Spleen (tissue), 13 donors: ENCODE measurements around the gene CALCB. TPM values are rescaled to one million over a fixed set of nuclear protein-coding genes. Genes with fewer than 3 reads are reported as not detected.
"Not testable (repeated sequence)": the region's sequence is repeated elsewhere in the genome, so short reads cannot be mapped to it uniquely, and the experiment has no call there.

ENCODE experiments used
- DNase-seq: peaks from one replicate; pipeline ENCODE4 v3.0.0-alpha.2; 2020
- H3K27ac ChIP-seq, 8 donors: fragments of 200-600 bp; sonication (generic) in 7 of 8; 1 replicate in 4 of 8; 2 replicates in 4 of 8; pipeline versions ENCODE4 v1.5.0 to v1.8.0; 2016 to 2021; ENCODE audit warnings: inconsistent platforms in 4 of 8, mild to moderate bottlenecking in 4 of 8, moderate library complexity in 1 of 8
- H3K27me3 ChIP-seq, 7 donors: fragments of 200-600 bp; sonication (generic) in 6 of 7; replicated peaks in 1 of 7; 1 replicate in 4 of 7; 2 replicates in 3 of 7; pipeline versions ENCODE4 v1.5.0 to v1.8.0; 2016 to 2021; ENCODE audit warnings: inconsistent platforms in 3 of 7, mild to moderate bottlenecking in 1 of 7
- H3K36me3 ChIP-seq, 6 donors: fragments of 200-600 bp; sonication (generic) in 5 of 6; 1 replicate in 4 of 6; 2 replicates in 2 of 6; pipeline versions ENCODE4 v1.5.0 to v1.8.0; 2016 to 2021; ENCODE audit warnings: inconsistent platforms in 2 of 6
- H3K4me1 ChIP-seq, 6 donors: fragments of 200-600 bp; sonication (generic) in 5 of 6; 1 replicate in 3 of 6; 2 replicates in 3 of 6; pipeline versions ENCODE4 v1.5.0 to v1.8.0; 2016 to 2021; ENCODE audit warnings: inconsistent platforms in 3 of 6
- H3K4me3 ChIP-seq, 8 donors: fragments of 200-600 bp; sonication (generic) in 7 of 8; 1 replicate in 4 of 8; 2 replicates in 4 of 8; pipeline versions ENCODE4 v1.5.0 to v1.8.0; 2016 to 2021; ENCODE audit warnings: inconsistent platforms in 4 of 8, mild to moderate bottlenecking in 4 of 8, moderate library complexity in 2 of 8
- H3K9me3 ChIP-seq, 8 donors: fragments of 200-600 bp; sonication (generic) in 7 of 8; 1 replicate in 4 of 8; 2 replicates in 4 of 8; pipeline versions ENCODE4 v1.5.0 to v1.8.0; 2016 to 2021; ENCODE audit warnings: inconsistent platforms in 4 of 8
- CTCF ChIP-seq, 11 experiments: fragments of 200-600 bp in 7 of 11; fragments of 450-650 bp in 4 of 11; sonication (generic) in 4 of 11; IDR thresholded peaks in 8 of 11; conservative IDR thresholded peaks in 3 of 11; 1 replicate in 7 of 11; 2 replicates in 4 of 11; pipeline versions ENCODE4 v1.4.0 to v1.8.0; 2016 to 2021; ENCODE audit warnings: antibody characterized with exemption in 11 of 11, inconsistent platforms in 4 of 11, mild to moderate bottlenecking in 1 of 11
- POLR2A ChIP-seq, 3 donors: fragments of 450-650 bp; IDR thresholded peaks; one replicate each; pipeline ENCODE4 v1.5.1; 2017; ENCODE audit warnings: antibody characterized with exemption in 3 of 3, mild to moderate bottlenecking in 1 of 3
- POLR2AphosphoS5 ChIP-seq, 3 donors: sonication (generic); formaldehyde crosslinking; IDR thresholded peaks; one replicate each; pipeline ENCODE4 v1.5.1; 2017; ENCODE audit warnings: antibody characterized with exemption in 3 of 3
- WGBS, 5 donors: extraction: QIAGEN DNeasy Blood & Tissue Kit in 3 of 5; methylation state at CpG; one replicate each; pipeline versions ENCODE4 v1.1.5 to v1.1.7; 2013 to 2018; 5-methylcytosine and 5-hydroxymethylcytosine counted together
- intact Hi-C: fragments of 100-400 bp; cut with DNase I; formaldehyde crosslinking; loops from one replicate; pipeline ENCODE4 v1.15.0; 2023; ENCODE audit warnings: low total_unique reads
- long read RNA-seq, 2 donors: transcript quantifications; one replicate each; lab custom pipeline, GENCODE V29; 2026
- polyA plus RNA-seq, 3 donors: library from polyadenylated mRNA; stranded (reverse); fragments of 200-250 nt; gene quantifications; one replicate each; pipeline ENCODE4 v1.2.1, GENCODE V29; 2013
- total RNA-seq, 7 donors: library from RNA; depleted of rRNA in 3 of 7; stranded (reverse); fragments of >200 nt in 3 of 7; fragmentation: NEBNext Ultra II Directional in 4 of 7; extraction: Animal tissue kit (Norgen Biotek cat#: 25700) in 4 of 7; gene quantifications; one replicate each; pipeline versions ENCODE4 v1.1.0 to v1.2.1, GENCODE V29; 2016 to 2021
- donor health status: healthy with polysubstance abuse.
- donor health status: DM: no; HTN: no; CAD: no; lungs with moderate emphysema.
- donor health status: DM: no; HTN: no; CAD: no.
- donor health status: Bipolar disorder and iron deficiency.
- donor health status: healthy.
- donor health status: DM: no; HTN: no; CAD: no.
- donor health status: DM: yes; HTN: yes; CAD: no.

The CALCB gene, protein sequence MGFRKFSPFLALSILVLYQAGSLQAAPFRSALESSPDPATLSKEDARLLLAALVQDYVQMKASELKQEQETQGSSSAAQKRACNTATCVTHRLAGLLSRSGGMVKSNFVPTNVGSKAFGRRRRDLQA
- total RNA-seq (1 to 10 TPM in 1 of 7 donors, under 1 TPM in 4, not detected in 2; 0.23 to 1.2 (median 0.92) TPM), polyA plus RNA-seq (under 1 TPM; 0.03 to 0.21 (median 0.07) TPM)
- long read RNA-seq, donor 1 = 0 reads
- long read RNA-seq, donor 2 = 0 reads

DNA sequence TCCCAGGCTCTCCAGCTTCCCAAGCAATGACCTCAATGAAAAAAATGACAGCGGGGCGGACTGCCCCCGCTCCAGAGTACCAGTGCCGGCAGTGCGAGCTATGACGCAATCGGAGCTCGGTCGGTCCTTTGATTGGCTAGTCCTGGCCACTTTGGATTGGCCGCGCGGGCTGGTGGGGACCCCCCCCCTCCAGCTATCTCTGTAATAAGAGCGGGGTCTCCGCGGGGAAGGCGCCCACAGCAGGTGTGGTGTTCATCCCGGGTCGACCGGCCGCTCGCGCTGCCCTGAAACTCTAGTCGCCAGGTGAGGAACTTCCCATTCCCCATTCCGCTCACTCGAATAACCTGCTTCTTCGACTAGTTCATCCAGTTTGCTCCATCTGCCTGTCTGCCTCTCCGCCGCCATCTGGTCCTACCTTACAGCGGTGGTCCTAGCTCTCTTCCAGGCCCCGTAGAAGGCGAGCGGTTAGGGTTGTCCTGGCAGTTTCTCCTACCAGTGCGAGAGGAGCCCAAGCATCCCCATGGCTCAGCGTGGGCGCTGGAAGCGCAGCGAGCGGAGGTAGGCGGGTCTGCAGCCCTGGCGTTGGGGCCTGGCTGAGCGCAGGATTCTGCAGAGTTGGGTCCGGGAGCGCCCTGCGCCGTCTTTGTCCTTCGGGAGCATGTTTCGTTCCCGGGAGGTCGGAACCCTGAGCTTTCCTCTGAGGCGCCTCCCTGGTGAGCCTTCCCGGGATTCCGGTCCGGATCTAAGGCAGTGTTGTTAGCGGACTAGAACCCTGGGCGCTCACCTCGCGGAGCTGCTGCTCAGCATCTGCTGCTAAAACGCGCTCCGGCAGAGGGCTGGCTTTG lies at the start of gene CALCB:
Gene CALCB (plus strand): TSS at position 233 of the 845 bp plus-strand sequence. CDS start 1,126 bp downstream, outside the sequence.
- peaks cover 2 to 55% (median 32%) of the 10 kb centered on the region in 7 donors for H3K27me3 ChIP-seq
- H3K9me3 ChIP-seq = peaks cover 0 to 25% (median 13%) of the 10 kb centered on the region in 8 donors
- peak within 1 kb of the TSS; percentile 14 to 60 (median 31) for H3K4me3 ChIP-seq
- peaks cover 9 to 23% (median 19%) of the 10 kb centered on the region in 6 donors for H3K4me1 ChIP-seq
- DNase-seq = no peak
- H3K36me3 ChIP-seq = no peaks in the 10 kb centered on the region
- 4 to 10% (median 5%) methylated on average over 26 to 60 of the region's 60 CpGs for WGBS, 5 donors
- H3K27ac ChIP-seq = no peak within 1 kb of the TSS
- intact Hi-C loops = no loop called here
- TF ChIP-seq CTCF (IDR thresholded peaks at IDR 0.05 in 8 of 11, conservative IDR thresholded peaks at IDR 0.05 in 3 of 11) (no peak), POLR2AphosphoS5 (IDR thresholded peaks at IDR 0.05) (no peak), POLR2A (IDR thresholded peaks at IDR 0.05) (no peak)

- TF ChIP-seq POLR2A (IDR thresholded peaks at IDR 0.05) (no peak), POLR2AphosphoS5 (IDR thresholded peaks at IDR 0.05) (no peak), CTCF (IDR thresholded peaks at IDR 0.05 in 8 of 11, conservative IDR thresholded peaks at IDR 0.05 in 3 of 11) (no peak)
- Histone ChIP-seq H3K27me3 (peaks cover 0 to 24% (median 0%) of the 10 kb centered on the region in 7 donors), H3K4me3 (no peak overlapping the region), H3K4me1 (no peaks in the 10 kb centered on the region), H3K9me3 (peaks cover 0 to 1% (median 0%) of the 10 kb centered on the region in 8 donors), H3K27ac (no peak overlapping the region), H3K36me3 (no peaks in the 10 kb centered on the region)
- WGBS, 5 donors = 58 to 70% (median 63%) methylated on average over 3 of the region's 3 CpGs
- intact Hi-C loops = no loop called here
- DNase-seq = no peak
Measured at GRCh38 chr11:15027011-15027410, 46.4 kb upstream of the CALCB start.

- H3K4me1 ChIP-seq = no peaks in the 10 kb centered on the region
- H3K27me3 ChIP-seq = peaks cover 0 to 30% (median 0%) of the 10 kb centered on the region in 7 donors
- no peak overlapping the region for H3K4me3 ChIP-seq
- no peaks in the 10 kb centered on the region for H3K36me3 ChIP-seq
- 34 to 53% (median 43%) methylated on average over 2 of the region's 2 CpGs for WGBS, 5 donors
- TF ChIP-seq CTCF (IDR thresholded peaks at IDR 0.05 in 8 of 11, conservative IDR thresholded peaks at IDR 0.05 in 3 of 11) (no peak), POLR2A (IDR thresholded peaks at IDR 0.05) (no peak), POLR2AphosphoS5 (IDR thresholded peaks at IDR 0.05) (no peak)
- no peaks in the 10 kb centered on the region for H3K9me3 ChIP-seq
- intact Hi-C loops = no loop called here
- no peak for DNase-seq
- H3K27ac ChIP-seq = no peak overlapping the region
Measured at GRCh38 chr11:15027956-15028355, 45.4 kb upstream of the CALCB start.

DNA sequence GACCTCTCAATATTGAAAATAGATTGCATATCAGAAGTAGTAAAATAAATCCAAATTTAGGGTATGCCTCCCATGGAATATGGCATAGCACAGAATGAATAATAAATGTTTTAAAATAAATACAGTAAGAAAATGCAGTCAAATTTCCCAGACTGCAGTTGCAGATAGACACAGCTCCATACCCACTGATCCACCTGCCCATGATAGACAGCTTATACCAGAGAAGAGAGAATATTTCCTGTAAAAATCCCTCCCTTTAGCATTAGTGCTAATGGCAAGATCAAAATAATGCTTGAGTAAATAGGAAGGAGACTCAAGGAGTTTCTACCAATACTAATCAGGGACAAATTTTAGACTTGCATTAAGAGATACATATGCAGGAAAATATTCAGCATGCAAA lies 45.0 kb upstream of the CALCB start:
- Histone ChIP-seq H3K4me3 (no peak overlapping the region), H3K9me3 (no peaks in the 10 kb centered on the region)
- intact Hi-C loops = no loop called here

GRCh38 chr11:15031945-15032344 lies 41.4 kb upstream of the CALCB start:
- H3K9me3 ChIP-seq = not testable (repeated sequence)

More for the DNA sequence above, 45.0 kb upstream of the CALCB start:
- DNase-seq = no peak
- Histone ChIP-seq H3K27me3 (peaks cover 0 to 30% (median 0%) of the 10 kb centered on the region in 7 donors), H3K27ac (no peak overlapping the region), H3K4me1 (no peaks in the 10 kb centered on the region), H3K36me3 (no peaks in the 10 kb centered on the region)
- TF ChIP-seq POLR2A (IDR thresholded peaks at IDR 0.05) (no peak), CTCF (IDR thresholded peaks at IDR 0.05 in 8 of 11, conservative IDR thresholded peaks at IDR 0.05 in 3 of 11) (no peak), POLR2AphosphoS5 (IDR thresholded peaks at IDR 0.05) (no peak)

More at GRCh38 chr11:15031945-15032344, 41.4 kb upstream of the CALCB start:
- intact Hi-C loops, H3K36me3 ChIP-seq, DNase-seq, H3K4me1 ChIP-seq, H3K4me3 ChIP-seq, H3K27ac ChIP-seq: not testable (repeated sequence)
- 75 to 86% (median 83%) methylated on average over 4 of the region's 4 CpGs for whole genome bisulfite sequencing, 5 donors
- H3K27me3 ChIP-seq = peaks cover 0 to 35% (median 5%) of the 10 kb centered on the region in 7 donors
